HG03442 (cell line): ENCODE data around the gene HSF4.

Experiments
- ATAC-seq: cut with Tn5 transposase; IDR thresholded peaks from one replicate; pipeline ENCODE4 v1.9.1; 2021; ENCODE audit warnings: mild to moderate bottlenecking, moderate library complexity; ENCODE audit not compliant: unreplicated experiment

HSF4 gene

DNA sequence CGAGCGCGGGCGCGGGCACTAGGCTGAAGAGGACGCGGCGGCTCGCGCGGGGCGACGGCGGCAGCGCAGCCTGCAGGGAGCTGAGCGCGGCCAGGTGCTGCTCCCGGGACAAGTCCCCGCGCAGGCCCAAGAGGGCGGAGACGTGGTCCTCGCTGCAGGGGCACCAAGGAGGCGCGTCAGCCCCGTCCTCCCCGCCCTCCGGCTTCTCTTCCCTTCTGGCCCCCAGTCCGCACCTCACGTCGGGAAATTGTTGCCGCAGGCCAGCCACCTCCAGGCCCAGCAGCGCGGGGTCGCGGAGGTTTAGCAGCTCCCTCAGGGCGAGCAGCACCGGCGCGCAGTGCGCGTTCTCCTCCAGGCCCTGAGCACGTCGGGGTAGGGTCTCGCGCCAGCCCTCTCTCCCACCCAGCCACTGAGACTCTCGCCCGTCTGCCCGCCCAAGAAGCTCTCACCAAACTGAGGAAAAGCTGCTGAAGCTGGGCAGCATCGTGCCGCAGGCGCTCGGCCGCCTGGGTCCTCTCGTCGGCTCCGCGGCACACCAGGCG lies 20.0 kb downstream of the HSF4 start:
- no peak for ATAC-seq

DNA sequence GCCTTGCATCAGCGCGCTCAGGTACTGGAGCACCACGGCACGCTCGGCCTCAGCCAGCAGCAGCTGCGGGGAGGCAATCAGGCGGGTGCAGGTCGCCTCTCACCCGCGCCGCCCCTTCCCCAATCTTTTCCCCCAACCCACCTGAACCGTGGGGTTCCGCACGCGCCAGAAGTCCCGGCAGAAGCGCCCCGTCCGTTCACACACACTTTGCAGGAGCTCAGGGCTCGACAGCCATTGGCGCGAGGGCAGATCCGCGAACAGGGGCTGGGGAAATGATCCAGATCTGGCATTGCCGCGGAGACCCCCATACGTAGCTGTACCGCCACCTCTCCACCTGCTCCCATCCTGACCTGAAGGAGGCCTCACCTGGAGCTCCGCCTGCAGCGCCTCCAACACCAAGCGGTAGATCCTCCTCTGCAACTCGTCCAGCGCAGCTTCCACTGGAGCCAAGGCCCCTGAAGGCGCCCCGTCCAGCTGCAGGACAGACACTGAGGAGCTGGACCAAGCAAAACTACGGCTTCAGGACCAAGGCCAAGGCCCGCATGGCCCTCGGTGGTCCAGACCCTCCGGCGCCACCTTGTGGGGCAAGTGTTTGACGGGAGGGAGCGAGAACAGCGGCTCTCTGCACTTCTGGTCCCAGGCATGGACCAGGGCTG lies 20.6 kb downstream of the HSF4 start:
- no peak for ATAC-seq

DNA sequence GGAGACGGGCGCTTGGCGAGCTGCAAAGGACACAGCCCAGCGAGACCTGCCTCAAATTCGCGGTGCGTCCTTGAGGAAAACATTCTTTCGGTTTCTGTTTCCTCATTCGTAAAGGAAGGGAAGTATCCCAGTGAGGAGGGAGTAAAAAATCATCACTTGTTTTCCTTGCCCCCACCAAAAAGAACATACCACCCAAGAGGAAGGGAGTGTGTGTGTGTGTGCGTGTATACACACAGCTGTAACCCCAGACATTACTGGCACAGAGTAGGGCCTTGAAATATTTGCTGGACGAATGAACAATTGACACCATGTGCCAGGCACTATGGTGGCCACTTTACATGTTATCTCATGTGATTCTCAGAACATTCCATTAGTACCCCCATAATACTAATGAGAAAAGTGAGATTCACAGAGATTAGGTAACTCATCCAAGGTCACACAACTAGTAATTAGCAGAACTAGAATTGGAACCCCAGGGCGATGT lies 21.1 kb downstream of the HSF4 start:
- no peak for ATAC-seq

DNA sequence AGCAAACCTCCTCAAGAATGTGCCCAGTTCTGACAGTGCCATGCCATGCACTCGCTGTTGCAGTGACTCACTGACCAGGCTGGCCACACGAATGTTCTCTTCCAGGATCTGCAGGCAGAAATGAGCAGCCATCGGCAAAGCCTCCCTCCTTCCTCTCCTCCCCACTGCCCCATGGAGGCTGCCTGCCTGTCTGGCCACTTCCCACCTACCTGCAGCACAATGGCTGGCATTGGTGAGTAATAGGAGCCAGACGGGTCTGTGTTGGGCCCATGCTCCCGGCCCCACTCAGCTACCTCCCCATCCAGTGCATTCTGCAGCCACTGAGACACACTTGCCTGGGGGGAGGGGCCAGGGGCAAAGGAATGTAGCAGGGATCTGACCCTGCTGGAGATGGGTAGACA lies 22.0 kb downstream of the HSF4 start:
- no peak for ATAC-seq

DNA sequence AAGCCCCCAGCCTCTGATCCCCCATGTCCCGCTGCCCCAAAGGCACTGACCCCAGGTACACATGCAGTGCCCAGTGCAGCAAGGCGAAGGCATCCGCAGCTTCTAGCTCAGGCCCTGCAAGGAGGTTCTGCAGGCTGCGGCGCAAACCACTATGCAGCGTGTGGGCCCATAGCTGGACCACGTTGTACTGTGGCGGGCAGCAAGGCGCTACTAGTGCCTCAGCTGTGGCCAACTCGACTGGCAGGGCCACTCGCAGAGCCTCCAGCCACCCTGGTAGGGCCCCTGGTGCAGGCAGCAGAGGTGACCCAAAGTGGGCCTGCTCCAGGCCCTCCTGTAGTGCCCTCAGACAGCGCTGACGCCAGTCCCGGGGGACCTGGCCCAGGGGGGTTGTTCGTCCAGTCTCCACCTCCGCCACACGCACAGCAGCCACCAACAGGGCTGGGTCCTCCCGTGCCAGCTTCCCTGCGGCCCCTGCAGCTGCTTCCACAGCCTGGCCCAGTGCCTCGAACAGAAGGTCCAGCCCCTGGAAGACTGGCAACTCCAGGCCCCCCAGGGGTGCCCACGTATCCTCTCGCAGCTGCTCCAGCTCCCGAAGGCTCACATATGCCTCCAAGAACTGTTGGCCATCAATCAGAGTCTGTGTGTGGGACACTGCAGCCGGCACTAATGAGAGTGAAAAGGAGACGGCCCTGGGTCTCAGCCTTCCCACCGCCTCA lies 22.8 kb downstream of the HSF4 start:
- ATAC-seq, result no peak

DNA sequence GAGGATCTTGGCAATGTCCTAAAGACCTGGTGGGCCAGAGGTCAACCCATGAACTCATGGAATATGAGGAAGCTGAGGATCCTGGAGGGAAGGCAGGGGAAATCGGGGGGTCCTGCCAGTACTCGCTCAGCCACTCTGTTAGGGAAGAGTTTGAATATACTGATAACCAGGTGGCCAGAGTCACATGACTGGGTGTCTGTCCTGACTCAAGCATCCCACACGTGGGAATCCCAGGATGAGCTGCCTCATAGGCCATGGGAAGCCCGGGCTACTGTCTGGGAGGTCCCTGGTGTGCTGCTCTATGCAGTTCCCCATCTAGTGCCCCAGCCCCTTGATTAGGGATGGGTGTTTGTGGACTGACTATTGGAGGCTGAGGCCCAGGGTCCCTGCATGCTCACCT lies 23.8 kb downstream of the HSF4 start:
- no peak for ATAC-seq

DNA sequence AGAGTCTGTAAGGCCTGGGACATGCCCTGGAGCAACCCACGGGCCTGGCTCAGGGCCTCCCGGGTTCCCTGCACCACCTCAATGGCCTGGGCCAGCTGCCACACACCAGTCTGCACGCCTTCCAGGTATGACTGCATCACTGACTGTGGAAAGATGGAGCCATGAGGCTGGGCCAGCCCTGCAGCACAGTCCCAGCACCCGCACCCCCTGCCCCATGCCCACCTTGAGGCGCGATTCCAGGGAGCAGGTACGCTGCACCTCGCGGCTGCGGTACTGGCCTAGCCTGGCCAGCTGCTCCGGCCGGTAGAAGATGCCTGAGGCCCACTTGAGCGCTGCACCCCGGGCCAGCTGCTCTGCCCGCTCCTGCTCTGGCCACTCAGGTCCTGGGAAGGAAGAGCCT lies 24.3 kb downstream of the HSF4 start:
- no peak for ATAC-seq

DNA sequence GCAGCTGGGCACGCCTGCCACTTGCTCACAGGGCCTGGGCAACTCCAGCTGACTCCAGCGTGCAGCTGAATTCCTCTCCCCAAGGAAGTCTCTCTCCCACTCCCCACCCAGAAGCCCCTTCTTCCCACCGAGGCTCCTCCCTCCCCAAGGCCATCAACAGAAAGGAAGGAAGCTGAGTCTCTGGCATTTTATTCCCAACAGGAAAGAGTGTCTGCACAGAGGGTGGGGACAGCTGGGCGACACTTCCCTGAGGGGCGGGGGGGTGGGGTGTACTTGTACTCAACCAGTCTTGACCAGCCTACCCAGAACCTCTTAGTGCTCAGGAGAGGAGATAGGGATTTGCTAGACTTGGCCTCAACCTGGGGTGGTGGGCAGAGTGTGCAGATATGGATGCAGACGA lies 25.5 kb downstream of the HSF4 start, which contains the start of gene EXOC3L1:
EXOC3L1 (minus strand) TSS at position 96 of the 400 bp plus-strand sequence. CDS start 460 bp downstream, outside the sequence.
- no peak for ATAC-seq

DNA sequence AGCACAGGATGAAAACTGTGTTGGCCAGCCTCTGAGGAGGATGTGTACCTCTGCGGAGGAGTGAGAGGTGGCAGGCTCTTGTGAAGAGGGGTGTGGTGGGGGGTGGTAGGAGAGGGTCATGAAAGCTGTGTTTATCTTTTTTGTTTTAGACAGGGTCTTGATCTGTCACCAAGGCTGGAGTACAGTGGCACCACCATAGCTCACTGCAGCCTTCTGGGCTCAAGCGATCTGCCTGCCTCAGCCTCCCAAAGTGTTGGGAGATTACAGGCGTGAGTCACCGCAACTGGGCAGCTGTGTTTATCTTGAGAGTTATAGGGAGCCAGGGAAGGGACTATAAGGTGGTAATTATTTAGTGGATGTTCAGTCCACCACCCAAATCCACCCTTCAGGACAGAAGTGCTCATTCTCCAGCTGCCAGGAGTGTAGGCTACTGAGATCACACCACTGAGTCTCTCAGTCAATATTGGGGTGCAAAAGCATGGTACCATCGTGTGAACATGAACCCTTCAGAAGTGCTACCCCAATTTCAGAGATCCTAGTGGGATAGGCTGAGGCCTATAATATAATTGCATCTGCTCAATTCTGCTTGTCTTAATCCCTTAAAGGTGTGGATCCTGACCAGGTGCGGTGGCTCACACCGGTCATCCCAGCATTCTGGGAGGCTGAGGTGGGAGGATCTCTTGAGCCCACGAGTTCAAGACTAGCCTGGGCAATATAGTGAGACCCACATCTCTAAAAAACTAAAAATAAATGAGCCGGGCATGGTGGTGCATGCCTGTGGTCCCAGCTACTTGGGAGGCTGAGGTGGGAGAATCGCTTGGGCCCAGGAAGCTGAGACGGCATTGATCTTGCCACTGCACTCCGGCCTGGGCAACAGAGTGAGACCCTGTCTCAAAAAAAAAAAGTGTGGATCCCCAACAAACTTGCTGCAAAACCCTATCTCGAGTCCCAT lies 26.2 kb downstream of the HSF4 start:
- ATAC-seq, result no peak

DNA sequence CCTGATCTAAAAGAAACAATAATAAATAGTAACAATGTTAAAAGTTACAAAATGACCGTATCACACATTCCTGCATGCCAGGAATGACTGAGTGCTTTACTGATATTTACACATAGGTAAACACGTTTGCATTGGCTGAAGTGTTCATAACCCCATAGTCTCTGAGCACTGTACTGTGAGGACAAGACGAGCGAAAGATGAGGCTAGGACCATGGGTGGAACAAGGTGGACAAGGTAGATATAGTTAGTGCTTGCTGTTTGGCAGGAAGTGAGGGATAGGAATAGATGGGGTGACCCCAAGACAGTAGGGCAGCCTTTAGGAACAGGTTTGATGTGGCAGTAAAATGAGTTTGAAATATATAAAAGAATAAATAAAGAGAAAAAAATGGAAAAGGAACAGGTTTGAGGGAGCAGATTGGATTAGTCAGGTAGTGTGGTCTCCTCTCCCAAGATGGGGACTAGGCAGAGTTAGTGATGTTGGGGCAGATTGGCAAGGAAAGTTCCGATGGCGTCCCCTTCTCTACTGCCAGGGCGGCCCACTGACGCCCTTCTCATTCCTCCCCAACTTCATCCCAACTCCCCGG lies 27.0 kb downstream of the HSF4 start:
- no peak for ATAC-seq

DNA sequence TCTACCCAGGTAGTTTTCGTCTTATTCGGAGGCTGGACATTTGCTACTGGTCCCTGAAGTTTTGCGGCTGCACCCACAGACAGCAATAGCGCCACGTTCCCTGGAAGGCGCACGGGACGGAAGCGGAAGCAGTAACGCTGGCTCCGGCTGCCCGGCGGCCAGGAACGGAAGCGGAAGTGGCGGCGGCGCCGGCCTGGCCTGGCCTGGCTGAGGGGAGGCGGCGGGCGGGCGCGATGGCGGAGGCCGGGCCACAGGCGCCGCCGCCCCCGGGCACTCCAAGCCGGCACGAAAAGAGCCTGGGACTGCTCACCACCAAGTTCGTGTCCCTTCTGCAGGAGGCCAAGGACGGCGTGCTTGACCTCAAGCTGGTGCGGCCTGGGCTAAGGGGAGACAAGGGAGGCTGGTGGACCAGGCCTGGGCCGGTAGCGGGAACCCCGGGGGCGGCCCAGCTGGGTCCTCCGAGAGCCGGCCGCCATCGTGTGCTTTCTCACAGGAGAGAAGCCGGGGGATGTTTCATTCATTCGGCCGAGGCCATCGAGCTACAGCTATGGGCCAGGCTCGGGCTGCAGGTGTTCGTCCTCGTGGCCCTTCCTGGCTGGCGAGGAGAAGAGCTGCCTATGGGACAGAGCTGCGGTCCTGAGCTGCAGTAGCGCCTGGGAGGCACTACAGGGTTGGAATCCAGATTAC lies 27.6 kb downstream of the HSF4 start, which contains the start of gene E2F4:
E2F4 (plus strand) TSS at position 161 of the 687 bp plus-strand sequence; CDS start at position 234, 73 bp downstream.
- ATAC-seq, result peak; percentile 87

DNA sequence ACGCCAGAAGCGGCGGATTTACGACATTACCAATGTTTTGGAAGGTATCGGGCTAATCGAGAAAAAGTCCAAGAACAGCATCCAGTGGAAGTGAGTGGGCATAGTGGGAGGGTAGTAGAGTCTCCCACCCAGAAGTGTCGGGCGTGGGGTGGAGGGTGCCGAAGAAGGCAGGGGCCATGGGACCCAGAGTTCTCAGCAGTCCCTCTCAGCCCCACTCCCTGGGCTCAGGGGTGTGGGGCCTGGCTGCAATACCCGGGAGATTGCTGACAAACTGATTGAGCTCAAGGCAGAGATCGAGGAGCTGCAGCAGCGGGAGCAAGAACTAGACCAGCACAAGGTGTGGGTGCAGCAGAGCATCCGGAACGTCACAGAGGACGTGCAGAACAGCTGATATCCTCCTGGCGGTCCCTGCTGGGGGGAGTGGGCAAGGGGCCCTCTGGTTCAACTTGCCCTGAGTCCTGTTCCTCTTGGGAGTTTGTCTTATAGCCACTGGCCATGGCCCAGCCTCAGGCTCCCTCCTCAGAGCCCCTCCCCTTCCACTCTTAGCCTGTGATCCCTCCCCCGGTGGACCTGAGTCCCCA lies 28.3 kb downstream of the HSF4 start:
- ATAC-seq, result no peak

DNA sequence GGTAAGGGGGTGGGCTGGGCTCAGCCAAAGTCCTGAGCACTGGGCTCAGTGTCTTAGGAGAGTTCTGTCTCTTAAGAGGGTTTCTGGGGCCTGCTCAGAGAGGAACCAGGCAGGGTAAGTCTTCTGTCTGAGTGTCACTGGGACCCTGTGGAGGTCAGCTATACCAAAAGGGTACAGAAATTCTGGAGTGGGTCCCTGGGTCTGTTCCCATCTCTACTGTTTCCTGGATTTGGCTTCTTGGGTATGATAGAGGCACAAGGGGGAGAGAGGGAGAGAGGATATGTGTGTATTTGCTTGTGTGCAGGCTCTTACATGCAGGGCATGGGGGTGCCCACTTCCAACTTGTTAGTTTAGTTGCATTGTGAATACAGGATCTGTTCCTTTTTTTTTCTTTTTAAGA lies 29.0 kb downstream of the HSF4 start:
- ATAC-seq, result no peak

DNA sequence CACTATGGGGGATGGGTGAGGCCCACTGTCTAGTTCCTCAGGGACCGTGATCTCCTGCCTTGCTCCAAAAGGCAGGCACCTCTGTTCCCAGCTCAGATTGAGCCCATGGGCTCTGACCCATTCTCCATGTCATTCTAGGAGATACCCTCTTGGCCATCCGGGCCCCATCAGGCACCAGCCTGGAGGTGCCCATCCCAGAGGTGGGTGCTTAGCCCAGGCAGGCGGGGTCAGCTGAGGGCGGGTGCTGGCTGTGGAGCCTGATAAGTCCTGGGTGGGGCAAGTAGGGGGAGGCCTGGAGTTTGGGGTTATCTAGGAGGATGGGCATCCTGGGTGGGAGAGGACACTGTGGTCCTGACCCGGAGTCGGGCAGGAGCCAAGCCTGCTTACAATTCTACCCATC lies 29.7 kb downstream of the HSF4 start:
- no peak for ATAC-seq

DNA sequence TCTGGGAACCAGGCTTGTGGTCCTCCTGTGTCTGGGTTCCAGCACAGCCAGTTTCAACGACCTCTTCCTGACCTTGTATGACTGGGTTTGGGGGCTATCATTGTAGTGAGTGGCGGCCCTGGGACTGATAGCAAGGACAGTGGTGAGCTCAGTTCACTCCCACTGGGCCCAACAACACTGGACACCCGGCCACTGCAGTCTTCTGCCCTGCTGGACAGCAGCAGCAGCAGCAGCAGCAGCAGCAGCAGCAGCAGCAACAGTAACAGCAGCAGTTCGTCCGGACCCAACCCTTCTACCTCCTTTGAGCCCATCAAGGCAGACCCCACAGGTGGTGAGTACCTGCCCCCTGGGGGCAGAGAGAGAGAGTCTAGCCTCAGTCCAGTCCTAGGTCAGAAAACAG lies 31.1 kb downstream of the HSF4 start:
- ATAC-seq, result no peak

DNA sequence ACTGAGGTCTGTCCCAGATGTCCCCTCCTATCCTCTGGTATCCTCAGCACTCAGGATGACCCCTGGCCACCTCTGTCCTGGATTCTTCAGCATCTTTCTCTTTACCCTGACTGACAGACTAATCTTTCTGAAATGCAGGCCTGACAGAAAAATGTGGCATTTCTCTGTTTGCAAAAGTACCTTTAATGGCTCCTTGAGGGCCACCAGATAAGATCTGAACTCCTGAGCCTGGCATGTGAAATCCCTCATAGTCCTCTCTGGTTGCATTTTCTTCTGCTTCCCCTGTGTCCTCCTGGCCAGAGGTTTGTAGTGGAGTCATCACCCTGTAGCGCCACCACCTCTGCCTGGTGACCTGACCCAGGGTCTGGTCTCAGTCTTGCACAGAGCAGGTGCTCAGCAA lies 32.3 kb downstream of the HSF4 start:
- no peak for ATAC-seq

DNA sequence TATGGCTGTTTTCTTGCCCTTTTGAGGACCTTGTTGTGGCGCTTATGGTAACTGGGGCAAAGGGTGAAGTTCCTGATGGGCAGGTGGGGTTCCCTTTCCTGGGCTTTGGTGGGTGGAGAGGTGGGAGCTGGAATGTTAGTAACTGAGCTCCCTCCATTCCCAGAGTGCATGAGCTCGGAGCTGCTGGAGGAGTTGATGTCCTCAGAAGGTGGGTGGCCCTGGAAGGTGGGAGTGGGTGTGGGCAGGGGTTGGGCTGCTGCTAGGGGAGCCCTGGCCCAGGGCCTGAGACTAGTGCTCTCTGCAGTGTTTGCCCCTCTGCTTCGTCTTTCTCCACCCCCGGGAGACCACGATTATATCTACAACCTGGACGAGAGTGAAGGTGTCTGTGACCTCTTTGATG lies 33.2 kb downstream of the HSF4 start:
- ATAC-seq, result no peak

DNA sequence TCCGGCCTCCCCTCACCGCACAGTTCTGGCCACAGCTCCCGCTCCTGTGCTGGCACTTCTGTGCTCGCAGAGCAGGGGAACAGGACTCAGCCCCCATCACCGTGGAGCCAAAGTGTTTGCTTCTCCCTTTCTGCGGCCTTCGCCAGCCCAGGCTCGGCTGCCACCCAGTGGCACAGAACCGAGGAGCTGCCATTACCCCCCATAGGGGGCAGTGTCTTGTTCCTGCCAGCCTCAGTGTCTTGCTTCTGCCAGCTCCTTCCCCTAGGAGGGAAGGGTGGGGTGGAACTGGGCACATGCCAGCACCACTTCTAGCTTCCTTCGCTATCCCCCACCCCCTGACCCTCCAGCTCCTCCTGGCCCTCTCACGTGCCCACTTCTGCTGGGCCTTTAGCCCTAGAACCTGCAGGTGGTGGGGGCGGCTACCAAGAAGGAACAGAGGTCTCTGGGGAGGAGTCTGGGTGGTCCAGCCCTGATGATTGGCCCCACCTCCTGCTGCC lies 33.7 kb downstream of the HSF4 start:
- no peak for ATAC-seq

DNA sequence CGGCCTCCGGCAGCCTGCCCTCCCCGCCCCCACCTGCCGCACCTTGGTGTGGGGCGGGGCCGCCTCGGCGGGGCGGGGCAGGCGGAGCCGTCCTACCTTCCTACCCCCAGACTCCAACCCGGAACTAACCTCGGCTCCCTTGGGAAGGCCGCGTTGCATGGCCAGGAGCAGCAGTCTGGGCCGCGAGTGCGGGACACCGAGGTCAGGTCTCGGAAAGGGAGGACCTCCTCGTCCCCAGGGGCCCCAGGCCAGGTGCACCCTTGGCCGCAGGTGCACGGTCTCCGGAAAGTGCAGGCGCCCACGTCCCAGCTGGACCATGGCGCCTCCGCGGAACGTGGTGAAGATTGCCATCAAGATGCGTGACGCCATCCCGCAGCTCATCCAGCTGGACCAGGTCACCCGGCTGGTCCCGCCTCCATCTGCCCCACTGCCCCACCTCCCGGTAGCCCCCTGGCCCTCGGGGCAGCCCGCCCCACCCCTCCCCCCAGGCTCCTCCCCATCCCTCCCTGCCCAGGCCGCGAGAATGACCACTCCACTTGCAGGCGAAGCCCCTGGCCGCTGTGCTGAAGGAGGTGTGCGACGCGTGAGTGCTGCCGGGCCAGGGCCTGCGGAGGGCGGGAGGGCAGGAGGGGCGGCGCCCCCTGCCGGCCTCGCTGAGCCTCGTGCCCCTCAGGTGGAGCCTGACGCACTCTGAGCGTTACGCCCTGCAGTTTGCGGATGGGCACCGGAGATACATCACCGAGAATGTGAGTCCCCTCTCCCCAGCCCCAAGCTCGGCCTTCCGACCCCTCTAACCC lies 34.7 kb downstream of the HSF4 start, which contains the start of gene ELMO3:
ELMO3 (plus strand) TSS at position 121 of the 797 bp plus-strand sequence; CDS start at position 317, 196 bp downstream.
- ATAC-seq, result no peak
